B cell (primary cell): ENCODE measurements around the gene RPL41. TPM values are rescaled to one million over a fixed set of nuclear protein-coding genes. Genes with fewer than 3 reads are reported as not detected.
"Not testable (repeated sequence)": the region's sequence is repeated elsewhere in the genome, so short reads cannot be mapped to it uniquely, and the experiment has no call there.

Experiments used
- ATAC-seq: fragments of 200-7000 bp; cut with Tn5 transposase; one replicate; pipeline ENCODE4 v1.10.0; 2021; ENCODE audit warnings: low read depth, mild to moderate bottlenecking, moderate number of reproducible peaks, moderate library complexity
- CTCF ChIA-PET: fragments of 350-600 bp; sonication (Branson Sonifier 250); formaldehyde crosslinking; loops from one replicate; lab custom pipeline; 2021; ENCODE audit warnings: antibody characterized with exemption, inconsistent platforms; lab: Charles Lee
- POLR2A ChIA-PET: fragments of 350-600 bp; sonication (Branson Sonifier 250); formaldehyde crosslinking; loops from one replicate; lab custom pipeline; 2021; ENCODE audit warnings: antibody characterized with exemption; lab: Charles Lee
- DNase-seq: peaks from one replicate; pipeline ENCODE4 v3.0.0; 2013
- H2AFZ ChIP-seq: 2 replicates; pipeline ENCODE4 v1.6.1; 2012; ENCODE audit warnings: mild to moderate bottlenecking, low read depth, low read length; ENCODE audit not compliant: insufficient read depth, poor library complexity, severe bottlenecking
- H3K27ac ChIP-seq, 2 donors: 1 replicate in 1 of 2; 2 replicates in 1 of 2; pipeline ENCODE4 v1.5.1; 2012 to 2013; ENCODE audit warnings: low read length in 2 of 2, mild to moderate bottlenecking in 2 of 2, moderate library complexity in 1 of 2
- H3K27me3 ChIP-seq, 4 experiments: fragments of 200-600 bp in 1 of 4; sonication (generic) in 1 of 4; replicated peaks in 1 of 4; 1 replicate in 2 of 4; 2 replicates in 2 of 4; pipeline versions ENCODE4 v1.6.1 to v1.7.0; 2013 to 2016; ENCODE audit warnings: low read length in 3 of 4, mild to moderate bottlenecking in 2 of 4, mixed read lengths in 1 of 4, moderate library complexity in 1 of 4; ENCODE audit not compliant: insufficient read depth in 4 of 4, control insufficient read depth in 3 of 4; ENCODE audit errors: control extremely low read depth in 1 of 4
- H3K36me3 ChIP-seq, 2 experiments: replicated peaks in 1 of 2; 1 replicate in 1 of 2; 2 replicates in 1 of 2; pipeline versions ENCODE4 v1.6.1 to v1.7.1; 2013; ENCODE audit warnings: low read length in 1 of 2; ENCODE audit not compliant: insufficient read depth in 2 of 2, control insufficient read depth in 1 of 2; ENCODE audit errors: control extremely low read depth in 1 of 2, extremely low read depth in 1 of 2
- H3K4me1 ChIP-seq, 2 donors: fragments of 200-600 bp in 1 of 2; sonication (generic) in 1 of 2; 1 replicate in 1 of 2; 2 replicates in 1 of 2; pipeline versions ENCODE4 v1.5.1 to v1.6.1; 2013 to 2017; ENCODE audit warnings: low read length in 2 of 2; ENCODE audit not compliant: control insufficient read depth in 2 of 2, insufficient read depth in 2 of 2
- H3K4me2 ChIP-seq: replicated peaks from 2 replicates; pipeline ENCODE3; 2012; ENCODE audit warnings: mild to moderate bottlenecking, low read depth, low read length; ENCODE audit not compliant: poor library complexity, severe bottlenecking
- H3K4me3 ChIP-seq, 5 experiments: fragments of 200-600 bp in 1 of 5; sonication (generic) in 1 of 5; 1 replicate in 3 of 5; 2 replicates in 2 of 5; pipeline versions ENCODE4 v1.5.1 to v1.7.0; 2011 to 2016; ENCODE audit warnings: low read length in 4 of 5, mild to moderate bottlenecking in 4 of 5, low read depth in 2 of 5, control low read depth in 1 of 5, moderate library complexity in 1 of 5; ENCODE audit not compliant: insufficient read depth in 1 of 5; ENCODE audit errors: control extremely low read depth in 1 of 5, extremely low read depth in 1 of 5
- H3K79me2 ChIP-seq: fragments of 200-600 bp; sonication (generic); one replicate; pipeline ENCODE4 v1.6.0; 2016; ENCODE audit warnings: low read length; ENCODE audit not compliant: control insufficient read depth, insufficient read depth
- H3K9ac ChIP-seq: fragments of 200-600 bp; sonication (generic); 2 replicates; pipeline ENCODE4 v1.6.1; 2017; ENCODE audit warnings: mild to moderate bottlenecking, low read length, moderate library complexity
- H3K9me3 ChIP-seq, 3 donors: one replicate each; pipeline versions ENCODE4 v1.6.1 to v1.7.1; 2013; ENCODE audit warnings: low read length in 2 of 3; ENCODE audit not compliant: control insufficient read depth in 2 of 3, insufficient read depth in 1 of 3; ENCODE audit errors: control extremely low read depth in 1 of 3
- H4K20me1 ChIP-seq: 2 replicates; pipeline ENCODE4 v1.6.0; 2012; ENCODE audit warnings: mild to moderate bottlenecking, low read length; ENCODE audit not compliant: insufficient read depth, control insufficient read depth, poor library complexity, severe bottlenecking
- H3K27ac Mint-ChIP-seq: one replicate; pipeline ENCODE4 v1.8.0; 2021; ENCODE audit warnings: mixed read lengths
- H3K27me3 Mint-ChIP-seq: one replicate; pipeline ENCODE4 v1.8.0; 2021; ENCODE audit warnings: mixed read lengths
- H3K4me1 Mint-ChIP-seq: one replicate; pipeline ENCODE4 v1.8.0; 2021; ENCODE audit warnings: mixed read lengths
- H3K4me3 Mint-ChIP-seq: one replicate; pipeline ENCODE4 v1.8.0; 2021; ENCODE audit warnings: mixed read lengths
- H3K9me3 Mint-ChIP-seq: one replicate; pipeline ENCODE4 v1.8.0; 2022; ENCODE audit warnings: mixed read lengths; ENCODE audit not compliant: insufficient read depth
- CTCF ChIP-seq: fragments of 200-600 bp; IDR thresholded peaks from one replicate; pipeline ENCODE4 v1.8.0; 2022; ENCODE audit warnings: antibody characterized with exemption, mild to moderate bottlenecking
- EZH2 ChIP-seq: IDR thresholded peaks from 2 replicates; pipeline ENCODE4 v1.6.1; 2012; ENCODE audit warnings: borderline replicate concordance, low read depth, mild to moderate bottlenecking, moderate library complexity, low read length; ENCODE audit not compliant: insufficient read depth, poor library complexity, severe bottlenecking
- WGBS: methylation state at CpG from one replicate; pipeline ENCODE4 v1.1.5; 2013; ENCODE audit warnings: missing lambda C conversion rate; ENCODE audit not compliant: insufficient coverage; 5-methylcytosine and 5-hydroxymethylcytosine counted together
- intact Hi-C: fragments of 100-400 bp; cut with micrococcal nuclease; formaldehyde crosslinking; loops from one replicate; pipeline ENCODE4 v1.10.0; 2022
- polyA plus RNA-seq: library from polyadenylated mRNA; depleted of rRNA; stranded (reverse); fragments of >200 nt; gene quantifications from 2 replicates; pipeline ENCODE4 v1.2.3, GENCODE V29; 2012
- total RNA-seq, 2 donors: library from RNA; stranded (reverse); fragments of 120-200 nt in 1 of 2; gene quantifications; 1 replicate in 1 of 2; 2 replicates in 1 of 2; pipeline versions ENCODE4 v1.2.3 to v1.2.4, GENCODE V29; 2013 to 2022

RPL41 gene
- total and polyA plus RNA-seq, 2 donors (not counting 1 experiment from before 2014, with no cell fraction given) = 4,738 to 10,371 TPM

DNA sequence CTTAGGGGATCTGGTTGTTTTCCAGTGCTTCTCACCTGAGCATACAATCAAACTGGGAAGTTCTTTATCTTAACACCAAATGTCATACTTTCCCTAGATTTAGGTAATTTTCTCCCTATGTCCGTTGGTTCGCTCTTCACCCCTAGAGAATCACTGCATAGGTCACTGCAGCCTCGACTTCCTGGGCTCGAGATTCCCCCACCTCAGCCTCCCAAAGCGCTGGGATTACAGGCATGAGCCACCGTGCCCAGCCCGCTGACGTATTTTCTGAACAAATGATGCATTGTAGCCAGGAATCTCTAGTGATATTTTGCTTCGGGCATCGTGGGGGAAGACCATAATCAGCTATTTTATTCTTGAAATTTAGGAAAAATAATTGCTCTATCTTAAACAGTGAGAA lies 1.1 kb upstream of the RPL41 start:
- Histone ChIP-seq H3K27ac (peak overlapping the region; percentile 94 to 95), H3K4me1 (peaks cover 17 to 30% of the 10 kb centered on the region in 2 donors), H3K4me3 (peak overlapping the region; percentile 64 to 99 (median 97)), H3K79me2 (peaks cover 21% of the 10 kb centered on the region), H4K20me1 (no peaks in the 10 kb centered on the region), H3K27me3 (no peaks in the 10 kb centered on the region), H2AFZ (peak overlapping the region; percentile 83), H3K9me3 (no peaks in the 10 kb centered on the region), H3K4me2 (peak overlapping the region; percentile 85), H3K9ac (peak overlapping the region; percentile 95), H3K36me3 (peaks cover 0 to 39% of the 10 kb centered on the region in 2 experiments)
- H3K4me1 Mint-ChIP-seq = peaks cover 34% of the 10 kb centered on the region
- H3K4me3 Mint-ChIP-seq = peak overlapping the region; percentile 99
- DNase-seq (no peak), ATAC-seq (no peak)
- WGBS = 83% methylated on average over 10 of the region's 10 CpGs
- no peaks in the 10 kb centered on the region for H3K9me3 Mint-ChIP-seq
- CTCF ChIA-PET = interaction anchor here (0.7 to 4.8 kb wide), 5 partner anchors 11 to 177 kb away, joined by 3 to 34 read pairs (median 3); partner anchors contain the start of genes ESYT1, PA2G4 and SMARCC2
- intact Hi-C loops = loop anchor here (5.0 kb wide), 5 partner anchors 42 to 1637 kb away; partner anchors contain the start of genes CDK4, DNAJC14, MYL6 and PYM1
- POLR2A ChIA-PET = interaction anchor here (0.7 to 4.4 kb wide), 4 partner anchors 8 to 74 kb away, joined by 3 to 42 read pairs (median 8); partner anchors contain the start of genes PA2G4 and SMARCC2
- TF ChIP-seq EZH2 (no peak), CTCF (no peak)
- H3K27ac Mint-ChIP-seq = peak overlapping the region; percentile 99
- no peaks in the 10 kb centered on the region for H3K27me3 Mint-ChIP-seq

DNA sequence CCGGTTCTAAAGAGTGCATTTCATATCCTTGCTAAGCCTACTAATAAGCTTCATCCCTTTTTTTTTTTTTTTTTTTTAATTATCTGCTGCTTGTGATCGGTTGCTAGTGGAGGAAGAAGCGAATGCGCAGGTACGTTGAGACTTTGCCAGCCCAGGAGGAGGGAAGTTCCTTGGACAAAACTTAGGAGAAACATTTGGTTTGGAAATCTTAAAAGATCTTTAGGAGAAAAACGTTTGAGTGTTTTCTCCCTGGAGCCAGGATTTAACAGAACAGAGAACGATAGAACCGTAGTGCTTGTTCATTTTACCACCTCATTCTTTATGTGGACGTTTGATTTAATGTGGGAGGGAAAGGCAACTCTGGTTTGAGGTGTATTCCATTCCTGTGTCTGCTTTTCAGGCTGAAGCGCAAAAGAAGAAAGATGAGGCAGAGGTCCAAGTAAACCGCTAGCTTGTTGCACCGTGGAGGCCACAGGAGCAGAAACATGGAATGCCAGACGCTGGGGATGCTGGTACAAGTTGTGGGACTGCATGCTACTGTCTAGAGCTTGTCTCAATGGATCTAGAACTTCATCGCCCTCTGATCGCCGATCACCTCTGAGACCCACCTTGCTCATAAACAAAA lies 761 bp downstream of the RPL41 start:
- H3K27me3 ChIP-seq, DNase-seq, H4K20me1 ChIP-seq, ATAC-seq, H3K9me3 Mint-ChIP-seq, H3K27me3 Mint-ChIP-seq, H3K9me3 ChIP-seq: not testable (repeated sequence)
- ChIA-PET CTCF (interaction anchor here (0.9 to 13.8 kb wide), 10 partner anchors 9 to 378 kb away, joined by 3 to 247 read pairs (median 8); partner anchors contain the start of genes ESYT1, MYL6, PA2G4 and SMARCC2), POLR2A (interaction anchor here (0.7 to 4.4 kb wide), 11 partner anchors 10 to 288 kb away, joined by 3 to 49 read pairs (median 7); partner anchors contain the start of genes ANKRD52, CNPY2, DNAJC14 and ESYT1)
- Histone ChIP-seq H3K36me3 (peaks cover 0 to 39% of the 10 kb centered on the region in 2 experiments), H2AFZ (peak overlapping the region; percentile 83), H3K9ac (peak overlapping the region; percentile 95), H3K79me2 (peaks cover 40% of the 10 kb centered on the region), H3K4me2 (peak overlapping the region; percentile 85), H3K4me1 (peaks cover 17 to 30% of the 10 kb centered on the region in 2 donors), H3K27ac (peak overlapping the region; percentile 94 to 95), H3K4me3 (peak overlapping the region; percentile 64 to 99 (median 97))
- Mint-ChIP-seq H3K4me3 (peak overlapping the region; percentile 99), H3K27ac (peak overlapping the region; percentile 99), H3K4me1 (peaks cover 34% of the 10 kb centered on the region)
- intact Hi-C loops = loop anchor here (5.0 kb wide), 5 partner anchors 40 to 1635 kb away; partner anchors contain the start of genes CDK4, DNAJC14, MYL6 and PYM1
- WGBS = 4% methylated on average over 4 of the region's 16 CpGs
